Activated CD8-positive, alpha-beta memory T cell treated with anti-CD3 and anti-CD28 coated beads, Interleukin-2, amount 10 ng/mL, durations not matched to agents 7 days and 5 days (primary cell): ENCODE measurements around the gene SLC2A9. TPM values are rescaled to one million over a fixed set of nuclear protein-coding genes. Genes with fewer than 3 reads are reported as not detected.

Source experiments
- ATAC-seq: fragments of 150-1000 bp; cut with Tn5 transposase; one replicate; pipeline ENCODE4 v1.10.0; 2021; ENCODE audit warnings: moderate library complexity
- CTCF ChIA-PET: fragments of 350-600 bp; sonication (Branson Sonifier 250); formaldehyde crosslinking; loops from one replicate; lab custom pipeline; 2021; ENCODE audit warnings: antibody characterized with exemption; lab: Charles Lee
- DNase-seq: peaks from one replicate; pipeline ENCODE4 v3.0.0-alpha.2; 2020
- H3K27ac Mint-ChIP-seq: one replicate; pipeline ENCODE4 v1.8.0; 2021; ENCODE audit warnings: mild to moderate bottlenecking, mixed read lengths
- H3K27me3 Mint-ChIP-seq: one replicate; pipeline ENCODE4 v1.8.0; 2021; ENCODE audit warnings: mixed read lengths
- H3K36me3 Mint-ChIP-seq: one replicate; pipeline ENCODE4 v1.8.0; 2021; ENCODE audit warnings: mild to moderate bottlenecking, mixed read lengths
- H3K4me1 Mint-ChIP-seq: one replicate; pipeline ENCODE4 v1.8.0; 2021; ENCODE audit warnings: mixed read lengths
- H3K4me3 Mint-ChIP-seq: one replicate; pipeline ENCODE4 v1.8.0; 2021; ENCODE audit warnings: mild to moderate bottlenecking, moderate library complexity, mixed read lengths
- H3K9me3 Mint-ChIP-seq: one replicate; pipeline ENCODE4 v1.8.0; 2022; ENCODE audit warnings: low read depth, mixed read lengths
- total RNA-seq, 2 experiments: library from RNA; stranded (reverse); gene quantifications; one replicate each; pipeline ENCODE4 v1.2.3, GENCODE V29; 2021

Gene SLC2A9
- total RNA-seq, 2 experiments from 2014 or later, result 1.4 to 3.8 TPM

DNA sequence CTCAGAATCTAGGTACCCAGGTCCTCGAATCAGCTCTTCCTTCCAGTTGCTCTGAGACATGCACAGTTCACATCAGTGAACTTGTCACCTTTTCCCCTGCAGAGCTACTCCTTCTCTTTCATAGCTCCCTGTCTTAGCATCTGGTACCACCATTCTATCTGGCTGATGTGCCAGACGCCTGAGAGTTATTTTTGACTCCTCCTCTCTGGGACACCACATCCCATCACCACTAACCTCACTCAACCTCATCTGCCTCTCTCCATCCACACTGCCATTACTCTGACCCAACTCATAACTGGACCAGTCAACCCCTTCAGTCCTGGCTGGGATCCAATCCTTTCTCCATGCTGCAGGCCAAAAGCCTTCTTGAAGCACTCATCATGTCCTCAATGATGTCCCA is 44.5 kb downstream of the SLC2A9 start:
- H3K27ac Mint-ChIP-seq, result no peak overlapping the region
- ATAC-seq, result peak; percentile 66

DNA sequence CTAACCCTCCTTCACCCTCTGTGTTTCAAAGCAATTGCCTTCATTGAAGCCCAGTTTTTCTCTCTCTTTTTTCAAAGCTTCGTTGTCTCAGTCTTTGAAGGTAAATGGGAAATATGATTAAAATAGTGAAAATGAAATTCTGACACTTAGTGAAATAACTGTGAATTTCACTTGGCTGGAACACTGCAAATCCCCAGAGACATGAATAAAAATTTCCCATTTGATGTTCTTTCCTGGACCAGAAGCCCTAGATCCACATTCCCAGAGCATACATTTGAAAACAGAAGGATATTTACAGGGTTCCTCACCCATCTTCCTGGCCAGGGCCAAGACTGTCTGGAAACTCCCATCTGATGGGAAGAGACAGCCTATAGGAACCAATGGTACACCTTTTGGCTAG is 45.0 kb downstream of the SLC2A9 start:
- DNase-seq (no peak), ATAC-seq (no peak)
- no peak overlapping the region for H3K4me3 Mint-ChIP-seq
- no peak overlapping the region for H3K27ac Mint-ChIP-seq
- H3K36me3 Mint-ChIP-seq, result peaks cover 33% of the 10 kb centered on the region
- H3K27me3 Mint-ChIP-seq, result peaks cover 5% of the 10 kb centered on the region
- peaks cover 13% of the 10 kb centered on the region for H3K9me3 Mint-ChIP-seq
- H3K4me1 Mint-ChIP-seq, result peaks cover 33% of the 10 kb centered on the region
- CTCF ChIA-PET, result interaction anchor here (1.2 kb wide), 1 partner anchor 39 kb away, joined by 3 read pairs; no protein-coding TSS in a partner anchor

More for the DNA sequence above, 44.5 kb downstream of the SLC2A9 start:
- Mint-ChIP-seq H3K9me3 (peaks cover 11% of the 10 kb centered on the region), H3K4me1 (peaks cover 28% of the 10 kb centered on the region), H3K36me3 (peaks cover 28% of the 10 kb centered on the region), H3K27me3 (peaks cover 5% of the 10 kb centered on the region), H3K4me3 (no peak overlapping the region)
- CTCF ChIA-PET, result interaction anchor here (1.2 kb wide), 1 partner anchor 38 kb away, joined by 3 read pairs; no protein-coding TSS in a partner anchor
- DNase-seq, result peak; percentile 61

- Mint-ChIP-seq H3K36me3 (peaks cover 50% of the 10 kb centered on the region), H3K4me1 (peaks cover 53% of the 10 kb centered on the region), H3K9me3 (peaks cover 13% of the 10 kb centered on the region), H3K27ac (no peak overlapping the region), H3K4me3 (no peak overlapping the region), H3K27me3 (peaks cover 5% of the 10 kb centered on the region)
- CTCF ChIA-PET, result interaction anchor here (1.3 kb wide), 2 partner anchors 36 to 489 kb away, joined by 3 read pairs; no protein-coding TSS in a partner anchor
- ATAC-seq (no peak), DNase-seq (no peak)
Measured at GRCh38 chr4:9971711-9972110, 49.6 kb downstream of the SLC2A9 start.

DNA sequence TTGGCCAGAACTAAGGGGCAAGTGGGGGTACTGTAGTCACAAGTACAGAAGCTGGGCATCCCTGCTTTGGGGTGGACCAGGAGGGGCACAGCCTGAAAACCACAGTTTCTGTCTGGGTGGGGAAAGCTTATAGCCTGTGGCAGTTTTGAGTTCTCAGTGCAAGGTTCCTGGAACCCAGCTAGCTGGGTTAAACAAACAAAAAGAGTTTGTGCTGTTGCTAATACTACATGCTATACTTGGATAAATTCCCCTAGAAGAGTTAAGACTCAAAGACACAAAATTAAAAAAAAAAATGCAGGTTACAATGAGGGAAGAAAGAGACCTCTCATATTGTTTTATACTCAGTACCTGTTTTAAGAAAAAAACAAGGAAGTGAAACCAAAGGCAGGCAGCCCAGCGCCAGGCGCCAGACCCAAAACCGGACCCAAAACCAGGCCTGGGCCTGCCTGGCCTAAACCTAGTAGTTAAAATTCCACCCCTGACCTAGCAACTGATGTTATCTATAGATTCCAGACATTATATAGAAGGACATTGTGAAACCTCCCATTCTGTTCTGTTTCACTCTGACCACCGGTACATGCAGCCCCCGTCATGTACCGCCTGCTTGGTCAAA is 50.8 kb downstream of the SLC2A9 start:
- Mint-ChIP-seq H3K27ac (peak overlapping the region; percentile 77), H3K9me3 (peaks cover 13% of the 10 kb centered on the region), H3K36me3 (peaks cover 48% of the 10 kb centered on the region), H3K4me1 (peaks cover 43% of the 10 kb centered on the region), H3K4me3 (no peak overlapping the region), H3K27me3 (peaks cover 5% of the 10 kb centered on the region)
- ATAC-seq (peak; percentile 42), DNase-seq (no peak)
- CTCF ChIA-PET, result interaction anchor here (1.1 to 1.3 kb wide), 3 partner anchors 37 to 491 kb away, joined by 3 to 4 read pairs (median 3); no protein-coding TSS in a partner anchor

GRCh38 chr4:9969526-9970398 is 51.5 kb downstream of the SLC2A9 start:
- DNase-seq (peak; percentile 53), ATAC-seq (peak; percentile 83)
- H3K36me3 Mint-ChIP-seq, result peaks cover 42% of the 10 kb centered on the region
- H3K4me1 Mint-ChIP-seq, result peaks cover 42% of the 10 kb centered on the region
- H3K9me3 Mint-ChIP-seq, result peaks cover 13% of the 10 kb centered on the region
- CTCF ChIA-PET, result interaction anchor here (1.1 kb wide), 1 partner anchor 49 kb away, joined by 4 read pairs; no protein-coding TSS in a partner anchor
- H3K27me3 Mint-ChIP-seq, result peaks cover 5% of the 10 kb centered on the region
- H3K4me3 Mint-ChIP-seq, result no peak overlapping the region
- peak overlapping the region; percentile 77 for H3K27ac Mint-ChIP-seq

GRCh38 chr4:9968472-9968871 is 52.8 kb downstream of the SLC2A9 start:
- no peak overlapping the region for H3K4me3 Mint-ChIP-seq
- CTCF ChIA-PET, result interaction anchor here (0.9 to 1.0 kb wide), 2 partner anchors 46 to 47 kb away, joined by 3 to 4 read pairs; no protein-coding TSS in a partner anchor
- no peak overlapping the region for H3K27ac Mint-ChIP-seq
- ATAC-seq (no peak), DNase-seq (no peak)
- H3K36me3 Mint-ChIP-seq, result peaks cover 38% of the 10 kb centered on the region
- no peaks in the 10 kb centered on the region for H3K27me3 Mint-ChIP-seq
- peaks cover 13% of the 10 kb centered on the region for H3K9me3 Mint-ChIP-seq
- H3K4me1 Mint-ChIP-seq, result peaks cover 42% of the 10 kb centered on the region

DNA sequence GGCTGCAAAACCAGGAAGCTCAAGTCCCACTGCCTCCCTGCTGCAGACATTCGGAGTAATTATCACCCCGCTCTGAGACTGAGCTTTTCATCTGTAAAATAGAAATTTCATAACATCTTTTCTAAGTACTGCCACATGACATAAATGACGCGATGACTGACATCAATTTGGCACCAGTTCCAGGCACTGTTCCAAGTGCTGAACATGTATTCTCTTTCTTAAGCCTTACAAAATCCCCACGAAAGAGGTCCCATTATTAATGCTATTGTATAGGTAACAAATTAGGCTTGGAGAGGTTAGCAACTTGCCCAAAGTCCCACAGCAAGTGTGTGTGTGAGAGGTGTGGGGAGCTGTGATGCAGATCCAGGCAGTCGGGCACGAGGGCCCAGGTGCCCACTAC is 56.4 kb downstream of the SLC2A9 start:
- no peak overlapping the region for H3K4me3 Mint-ChIP-seq
- H3K9me3 Mint-ChIP-seq, result peaks cover 7% of the 10 kb centered on the region

DNA sequence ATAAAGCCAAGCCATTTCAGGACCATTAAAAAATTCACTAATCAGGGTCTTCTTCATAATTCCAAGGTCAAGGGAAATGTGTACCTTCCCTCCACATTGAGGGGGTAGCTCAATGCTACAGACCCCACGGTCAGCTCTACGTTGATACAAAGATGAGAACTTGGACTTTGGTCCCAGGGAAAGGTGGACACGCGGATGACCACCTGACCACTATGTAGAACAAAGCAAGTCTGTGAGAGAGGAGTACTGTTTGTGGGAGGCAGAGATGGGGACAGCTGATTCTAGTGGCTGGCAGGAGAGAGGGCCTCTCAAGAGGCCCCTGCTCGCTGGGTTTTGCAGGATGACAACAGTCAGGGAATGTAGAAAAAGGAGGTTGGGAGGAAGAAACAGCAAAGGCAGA is 58.0 kb downstream of the SLC2A9 start:
- DNase-seq, result no peak
- Mint-ChIP-seq H3K4me1 (peaks cover 5% of the 10 kb centered on the region), H3K27ac (no peak overlapping the region), H3K9me3 (peaks cover 2% of the 10 kb centered on the region), H3K27me3 (no peaks in the 10 kb centered on the region), H3K4me3 (no peak overlapping the region), H3K36me3 (peaks cover 15% of the 10 kb centered on the region)
- CTCF ChIA-PET, result no interaction called here
- no peak for ATAC-seq

More for the DNA sequence above, 56.4 kb downstream of the SLC2A9 start:
- Mint-ChIP-seq H3K27ac (no peak overlapping the region), H3K36me3 (peaks cover 24% of the 10 kb centered on the region), H3K4me1 (peaks cover 13% of the 10 kb centered on the region), H3K27me3 (no peaks in the 10 kb centered on the region)
- CTCF ChIA-PET, result no interaction called here
- DNase-seq, result no peak
- ATAC-seq, result no peak

- no peak overlapping the region for H3K27ac Mint-ChIP-seq
Measured at GRCh38 chr4:9962611-9963314, 58.5 kb downstream of the SLC2A9 start.

GRCh38 chr4:9954468-9954867 is 66.8 kb downstream of the SLC2A9 start:
- no peak overlapping the region for H3K4me3 Mint-ChIP-seq
- H3K27ac Mint-ChIP-seq, result no peak overlapping the region

More at GRCh38 chr4:9962611-9963314, 58.5 kb downstream of the SLC2A9 start:
- Mint-ChIP-seq H3K36me3 (peaks cover 11% of the 10 kb centered on the region), H3K4me3 (no peak overlapping the region), H3K9me3 (peaks cover 2% of the 10 kb centered on the region), H3K27me3 (no peaks in the 10 kb centered on the region), H3K4me1 (peaks cover 2% of the 10 kb centered on the region)
- DNase-seq (no peak), ATAC-seq (no peak)
- CTCF ChIA-PET, result no interaction called here

GRCh38 chr4:9953089-9953488 is 68.2 kb downstream of the SLC2A9 start:
- Mint-ChIP-seq H3K4me1 (no peaks in the 10 kb centered on the region), H3K9me3 (no peaks in the 10 kb centered on the region), H3K4me3 (no peak overlapping the region), H3K27ac (no peak overlapping the region), H3K36me3 (no peaks in the 10 kb centered on the region), H3K27me3 (no peaks in the 10 kb centered on the region)
- CTCF ChIA-PET, result interaction anchor here (1.1 kb wide), 1 partner anchor 48 kb away, joined by 3 read pairs; no protein-coding TSS in a partner anchor
- no peak for DNase-seq
- no peak for ATAC-seq

More at GRCh38 chr4:9954468-9954867, 66.8 kb downstream of the SLC2A9 start:
- no peaks in the 10 kb centered on the region for H3K36me3 Mint-ChIP-seq
- H3K4me1 Mint-ChIP-seq, result no peaks in the 10 kb centered on the region
- no peaks in the 10 kb centered on the region for H3K27me3 Mint-ChIP-seq
- ATAC-seq (no peak), DNase-seq (no peak)
- CTCF ChIA-PET, result no interaction called here
- no peaks in the 10 kb centered on the region for H3K9me3 Mint-ChIP-seq

DNA sequence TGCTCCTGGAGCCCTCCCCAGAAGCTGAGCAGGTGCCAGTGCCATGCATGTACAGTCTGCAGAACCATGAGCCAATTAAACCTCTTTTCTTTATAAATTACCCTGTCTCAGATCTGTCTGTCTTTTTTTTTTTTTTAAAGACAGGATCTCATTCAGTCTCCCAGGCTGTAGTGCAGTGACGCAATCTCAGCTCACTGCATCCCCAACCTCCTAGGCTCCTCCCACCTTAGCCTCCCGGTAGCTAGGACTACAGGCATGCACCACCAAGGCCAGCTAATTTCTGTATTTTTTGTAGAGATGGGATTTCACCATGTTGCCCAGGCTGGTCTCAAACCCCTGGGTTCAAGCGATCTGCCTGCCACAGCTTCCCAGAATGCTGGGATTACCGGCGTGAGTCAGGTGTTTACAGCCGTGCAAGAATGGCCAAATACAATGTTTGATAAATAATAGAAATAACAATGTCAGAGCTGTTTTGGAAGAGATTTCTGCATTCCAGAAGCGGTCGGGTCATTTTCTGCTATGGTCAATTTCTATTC is 68.8 kb downstream of the SLC2A9 start:
- no peak for ATAC-seq
- DNase-seq, result no peak
- CTCF ChIA-PET, result interaction anchor here (0.6 to 1.1 kb wide), 2 partner anchors 12 to 48 kb away, joined by 3 read pairs; no protein-coding TSS in a partner anchor
- H3K27ac Mint-ChIP-seq, result no peak overlapping the region
- no peaks in the 10 kb centered on the region for H3K9me3 Mint-ChIP-seq
- no peaks in the 10 kb centered on the region for H3K27me3 Mint-ChIP-seq
- H3K4me3 Mint-ChIP-seq, result no peak overlapping the region
- H3K4me1 Mint-ChIP-seq, result no peaks in the 10 kb centered on the region
- H3K36me3 Mint-ChIP-seq, result no peaks in the 10 kb centered on the region
